ENCODE data around the gene MRPS18C. TPM values are rescaled to one million over a fixed set of nuclear protein-coding genes. Genes with fewer than 3 reads are reported as not detected.
"Not testable (repeated sequence)": the region's sequence is repeated elsewhere in the genome, so short reads cannot be mapped to it uniquely, and the experiment has no call there.

Gene MRPS18C
- total RNA-seq, 1 donor from 2014 or later, result 83.9 TPM

- no peaks in the 10 kb centered on the region for H3K9me3 Mint-ChIP-seq
- H3K36me3 Mint-ChIP-seq (ENCODE audit: low read depth), result peaks cover 14% of the 10 kb centered on the region
- no peak overlapping the region for H3K27ac Mint-ChIP-seq
- intact Hi-C loops (cut with micrococcal nuclease), result no loop called here
- no peaks in the 10 kb centered on the region for H3K4me1 Mint-ChIP-seq
- peak; percentile 34 for DNase-seq
- no peaks in the 10 kb centered on the region for H3K27me3 Mint-ChIP-seq
- no peak overlapping the region for H3K4me3 Mint-ChIP-seq
Measured at GRCh38 chr4:83473966-83474365, 18.1 kb downstream of the MRPS18C start.

- peak within 1 kb of the TSS; percentile 96 for H3K4me3 Mint-ChIP-seq
- DNase-seq, result peak; percentile 98
- peaks cover 2% of the 10 kb centered on the region for H3K36me3 Mint-ChIP-seq (ENCODE audit: low read depth)
- H3K27me3 Mint-ChIP-seq, result no peaks in the 10 kb centered on the region
- H3K27ac Mint-ChIP-seq, result peak within 1 kb of the TSS; percentile 95
- no peaks in the 10 kb centered on the region for H3K9me3 Mint-ChIP-seq
- peaks cover 7% of the 10 kb centered on the region for H3K4me1 Mint-ChIP-seq
- intact Hi-C loops (cut with micrococcal nuclease), result loop anchor here (1.0 to 10.0 kb wide), 6 partner anchors 29 to 1110 kb away; partner anchors contain the start of genes COPS4, COQ2, GPAT3 and HELQ
Measured at GRCh38 chr4:83484500-83485461, 28.9 kb downstream of the MRPS18C start, which contains the start of gene ABRAXAS1. ABRAXAS1 (minus strand) TSS chr4:83485100; CDS start chr4:83485072, 28 bp downstream.

- Mint-ChIP-seq H3K27me3 (no peaks in the 10 kb centered on the region), H3K27ac (no peak overlapping the region), H3K4me3 (no peak overlapping the region), H3K9me3 (no peaks in the 10 kb centered on the region), H3K36me3 (ENCODE audit: low read depth) (peaks cover 2% of the 10 kb centered on the region), H3K4me1 (peaks cover 7% of the 10 kb centered on the region)
- no peak for DNase-seq
- intact Hi-C loops (cut with micrococcal nuclease), result loop anchor here (10.0 kb wide), 1 partner anchor 1112 kb away; the partner anchor contains the start of gene HNRNPD
Measured at GRCh38 chr4:83486457-83487129, 30.7 kb downstream of the MRPS18C start.

GRCh38 chr4:83489711-83490326 lies 34.0 kb downstream of the MRPS18C start:
- Mint-ChIP-seq H3K4me1 (peaks cover 4% of the 10 kb centered on the region), H3K4me3 (no peak overlapping the region), H3K36me3 (ENCODE audit: low read depth) (no peaks in the 10 kb centered on the region), H3K27me3 (peaks cover 3% of the 10 kb centered on the region), H3K9me3 (no peaks in the 10 kb centered on the region), H3K27ac (no peak overlapping the region)
- intact Hi-C loops (cut with micrococcal nuclease), result loop anchor here (10.0 kb wide), 1 partner anchor 1115 kb away; the partner anchor contains the start of gene HNRNPD
- DNase-seq, result no peak

- intact Hi-C loops (cut with micrococcal nuclease), result loop anchor here (1.0 kb wide), 1 partner anchor 149 kb away; no protein-coding TSS in a partner anchor
- H3K4me3 Mint-ChIP-seq, result no peak overlapping the region
- no peaks in the 10 kb centered on the region for H3K36me3 Mint-ChIP-seq (ENCODE audit: low read depth)
- DNase-seq, result peak; percentile 71
- no peaks in the 10 kb centered on the region for H3K9me3 Mint-ChIP-seq
- H3K4me1 Mint-ChIP-seq, result peaks cover 3% of the 10 kb centered on the region
- no peak overlapping the region for H3K27ac Mint-ChIP-seq
- peaks cover 3% of the 10 kb centered on the region for H3K27me3 Mint-ChIP-seq
Measured at GRCh38 chr4:83490876-83491450, 35.1 kb downstream of the MRPS18C start.

- H3K27ac Mint-ChIP-seq; H3K4me3 Mint-ChIP-seq; H3K4me1 Mint-ChIP-seq; H3K36me3 Mint-ChIP-seq (ENCODE audit: low read depth); DNase-seq; H3K9me3 Mint-ChIP-seq; intact Hi-C loops (cut with micrococcal nuclease); H3K27me3 Mint-ChIP-seq: not testable (repeated sequence)
Measured at GRCh38 chr4:83496085-83496917, 40.4 kb downstream of the MRPS18C start.

GRCh38 chr4:83498187-83498586 lies 42.3 kb downstream of the MRPS18C start:
- H3K4me3 Mint-ChIP-seq, result no peak overlapping the region
- H3K9me3 Mint-ChIP-seq, result no peaks in the 10 kb centered on the region
- intact Hi-C loops (cut with micrococcal nuclease), result no loop called here

GRCh38 chr4:83501671-83502070 lies 45.8 kb downstream of the MRPS18C start:
- H3K36me3 Mint-ChIP-seq (ENCODE audit: low read depth); H3K27me3 Mint-ChIP-seq; H3K9me3 Mint-ChIP-seq; H3K4me1 Mint-ChIP-seq; H3K4me3 Mint-ChIP-seq; DNase-seq; H3K27ac Mint-ChIP-seq: not testable (repeated sequence)
- intact Hi-C loops (cut with micrococcal nuclease), result loop anchor here (10.0 kb wide), 1 partner anchor 753 kb away; no protein-coding TSS in a partner anchor

More at GRCh38 chr4:83498187-83498586, 42.3 kb downstream of the MRPS18C start:
- Mint-ChIP-seq H3K36me3 (ENCODE audit: low read depth) (no peaks in the 10 kb centered on the region), H3K27ac (no peak overlapping the region), H3K27me3 (peaks cover 5% of the 10 kb centered on the region), H3K4me1 (peaks cover 1% of the 10 kb centered on the region)
- DNase-seq, result no peak

GRCh38 chr4:83503974-83504373 lies 48.1 kb downstream of the MRPS18C start:
- DNase-seq, result no peak
- no peak overlapping the region for H3K27ac Mint-ChIP-seq
- H3K4me3 Mint-ChIP-seq, result no peak overlapping the region
- peaks cover 5% of the 10 kb centered on the region for H3K4me1 Mint-ChIP-seq
- H3K36me3 Mint-ChIP-seq (ENCODE audit: low read depth), result no peaks in the 10 kb centered on the region
- intact Hi-C loops (cut with micrococcal nuclease), result loop anchor here (10.0 kb wide), 1 partner anchor 751 kb away; no protein-coding TSS in a partner anchor
- H3K9me3 Mint-ChIP-seq, result no peaks in the 10 kb centered on the region
- H3K27me3 Mint-ChIP-seq, result no peaks in the 10 kb centered on the region

- Mint-ChIP-seq H3K4me3 (no peak overlapping the region), H3K27me3 (no peaks in the 10 kb centered on the region), H3K9me3 (no peaks in the 10 kb centered on the region), H3K4me1 (peaks cover 8% of the 10 kb centered on the region), H3K27ac (peak overlapping the region; percentile 23), H3K36me3 (ENCODE audit: low read depth) (no peaks in the 10 kb centered on the region)
- intact Hi-C loops (cut with micrococcal nuclease), result loop anchor here (10.0 kb wide), 1 partner anchor 750 kb away; no protein-coding TSS in a partner anchor
- DNase-seq, result no peak
Measured at GRCh38 chr4:83504503-83504902, 48.6 kb downstream of the MRPS18C start.

- DNase-seq, result no peak
- peaks cover 8% of the 10 kb centered on the region for H3K4me1 Mint-ChIP-seq
- no peaks in the 10 kb centered on the region for H3K9me3 Mint-ChIP-seq
- H3K4me3 Mint-ChIP-seq, result no peak overlapping the region
- no peak overlapping the region for H3K27ac Mint-ChIP-seq
- intact Hi-C loops (cut with micrococcal nuclease), result loop anchor here (10.0 kb wide), 1 partner anchor 750 kb away; no protein-coding TSS in a partner anchor
- H3K36me3 Mint-ChIP-seq (ENCODE audit: low read depth), result no peaks in the 10 kb centered on the region
- no peaks in the 10 kb centered on the region for H3K27me3 Mint-ChIP-seq
Measured at GRCh38 chr4:83504996-83505395, 49.1 kb downstream of the MRPS18C start.

- peak; percentile 88 for DNase-seq
- H3K4me1 Mint-ChIP-seq; H3K27me3 Mint-ChIP-seq; H3K9me3 Mint-ChIP-seq; H3K4me3 Mint-ChIP-seq; H3K27ac Mint-ChIP-seq; H3K36me3 Mint-ChIP-seq (ENCODE audit: low read depth): not testable (repeated sequence)
- intact Hi-C loops (cut with micrococcal nuclease), result loop anchor here (1.0 to 10.0 kb wide), 2 partner anchors 131 to 746 kb away; no protein-coding TSS in a partner anchor
Measured at GRCh38 chr4:83509156-83509585, 53.3 kb downstream of the MRPS18C start.
